HepG2 (cell line): ENCODE data around the gene ELAPOR1. TPM values are rescaled to one million over a fixed set of nuclear protein-coding genes. Genes with fewer than 3 reads are reported as not detected.

ENCODE experiments used
- HMGXB4 ChIP-seq, 2 experiments: sonication (generic) in 1 of 2; formaldehyde crosslinking in 1 of 2; IDR thresholded peaks; 2 replicates each; pipeline versions ENCODE4 v1.4.0 to v1.6.1; 2018 to 2020; ENCODE audit warnings: missing genetic modification reagents in 2 of 2, borderline replicate concordance in 1 of 2, low read depth in 1 of 2, mild to moderate bottlenecking in 1 of 2, missing biosample characterization in 1 of 2
- HNF1B ChIP-seq: sonication (generic); formaldehyde crosslinking; IDR thresholded peaks from 2 replicates; pipeline ENCODE4 v1.5.1; 2020; ENCODE audit warnings: mild to moderate bottlenecking, moderate library complexity, missing genetic modification reagents
- LRRFIP1 ChIP-seq: sonication (generic); formaldehyde crosslinking; conservative IDR thresholded peaks from 2 replicates; pipeline ENCODE4 v1.4.0; 2020; ENCODE audit warnings: missing genetic modification reagents
- MAFK ChIP-seq, 2 experiments: IDR thresholded peaks in 1 of 2; conservative IDR thresholded peaks in 1 of 2; 2 replicates each; pipeline ENCODE4 v1.6.1; 2011; ENCODE audit warnings: improper control_type of control experiment in 2 of 2, low read length in 2 of 2
- REPIN1 ChIP-seq: sonication (generic); formaldehyde crosslinking; IDR thresholded peaks from 2 replicates; pipeline ENCODE4 v1.8.0; 2022; ENCODE audit warnings: missing genetic modification reagents, low read depth, mild to moderate bottlenecking, borderline replicate concordance
- RNF219 ChIP-seq: sonication (generic); formaldehyde crosslinking; IDR thresholded peaks from 2 replicates; pipeline ENCODE4 v1.5.0; 2020; ENCODE audit warnings: mild to moderate bottlenecking, missing genetic modification reagents
- TARDBP ChIP-seq: sonication (generic); formaldehyde crosslinking; IDR thresholded peaks from 2 replicates; pipeline ENCODE4 v1.8.0; 2022; ENCODE audit warnings: mild to moderate bottlenecking, missing genetic modification reagents
- TBX3 ChIP-seq: fragments of 450-650 bp; IDR thresholded peaks from 2 replicates; pipeline ENCODE4 v1.6.1; 2017; ENCODE audit warnings: antibody characterized with exemption, mild to moderate bottlenecking, inconsistent platforms, borderline replicate concordance
- ZGPAT ChIP-seq: IDR thresholded peaks from 2 replicates; pipeline ENCODE4 v1.6.1; 2016; ENCODE audit warnings: mild to moderate bottlenecking
- ZNF616 ChIP-seq: sonication (generic); formaldehyde crosslinking; IDR thresholded peaks from 2 replicates; pipeline ENCODE4 v1.5.0; 2020; ENCODE audit warnings: low read depth, mild to moderate bottlenecking, missing genetic modification reagents
- ZNF670 ChIP-seq: sonication (generic); formaldehyde crosslinking; IDR thresholded peaks from 2 replicates; pipeline ENCODE4 v1.8.0; 2022; ENCODE audit warnings: mild to moderate bottlenecking, missing genetic modification reagents, borderline replicate concordance
- ZNF724P ChIP-seq: sonication (generic); formaldehyde crosslinking; IDR thresholded peaks from 2 replicates; pipeline ENCODE4 v1.8.0; 2022; ENCODE audit warnings: missing genetic modification reagents, borderline replicate concordance
- ZNF761 ChIP-seq: sonication (generic); formaldehyde crosslinking; conservative IDR thresholded peaks from 2 replicates; pipeline ENCODE4 v1.4.0; 2020; ENCODE audit warnings: mild to moderate bottlenecking, missing genetic modification reagents
- ZNF775 ChIP-seq: sonication (generic); formaldehyde crosslinking; IDR thresholded peaks from 2 replicates; pipeline ENCODE4 v1.4.0; 2020; ENCODE audit warnings: missing genetic modification reagents, mild to moderate bottlenecking, moderate library complexity, borderline replicate concordance
- ZSCAN30 ChIP-seq: sonication (generic); formaldehyde crosslinking; IDR thresholded peaks from 2 replicates; pipeline ENCODE4 v1.5.0; 2020; ENCODE audit warnings: mild to moderate bottlenecking, missing genetic modification reagents
- polyA plus RNA-seq, 8 experiments: library from polyadenylated mRNA; depleted of rRNA in 3 of 8; stranded (reverse) in 7 of 8; unstranded in 1 of 8; fragments of >200 nt; fragmentation: Illumina TruSeq in 4 of 8; extraction: Trizol in 4 of 8; gene quantifications; 2 replicates each; pipeline versions ENCODE4 v1.2.1 to v1.2.3, GENCODE V29; 2011 to 2016; ENCODE audit warnings: low read depth in 4 of 8, missing spikeins in 1 of 8, mixed read lengths in 1 of 8; ENCODE audit not compliant: insufficient read depth in 1 of 8
- total RNA-seq, 5 experiments: library from RNA; depleted of rRNA; stranded (reverse); fragments of >200 nt; fragmentation: Illumina TruSeq; extraction: Trizol; gene quantifications; 2 replicates each; pipeline ENCODE4 v1.2.3, GENCODE V29; 2016; ENCODE audit warnings: low read depth in 1 of 5

ELAPOR1 gene
- total and polyA plus RNA-seq, 2 of the 13 experiments (the other 11 are each of a cell fraction or from before 2014, with no cell fraction given) = 0.13 to 0.20 TPM

GRCh38 chr1:109090196-109091077 lies 23.5 kb upstream of the ELAPOR1 start, which contains the start of gene TMEM167B (continued):
- peak; percentile 95 to 98 for TF ChIP-seq HMGXB4 (CRISPR knock-in tag; IDR thresholded peaks at IDR 0.05; ENCODE audit: borderline replicate concordance in 1 of 2, low read depth in 1 of 2)
- TF ChIP-seq TARDBP (CRISPR knock-in tag) = peak; percentile 92
- TF ChIP-seq ZNF670 (CRISPR knock-in tag) = 0 out of 2 replicates have a peak, but pooled peaks have one; percentile 17
- TF ChIP-seq ZNF616 (CRISPR knock-in tag) = no peak
- TF ChIP-seq ZNF724P (CRISPR knock-in tag) = no peak
- peak; percentile 61; the same call in 1 of the 2 replicates for TF ChIP-seq ZNF775 (CRISPR knock-in tag)
- peak; percentile 72; the same call in 1 of the 2 replicates for TF ChIP-seq ZNF761 (CRISPR knock-in tag)
- peak; percentile 81 for TF ChIP-seq ZSCAN30 (CRISPR knock-in tag)
- TF ChIP-seq REPIN1 (CRISPR knock-in tag) = peak; percentile 83
- TF ChIP-seq RNF219 (CRISPR knock-in tag) = peak; percentile 88; the same call in 1 of the 2 replicates
- peak; percentile 65; the same call in 1 of the 2 replicates for TF ChIP-seq TBX3
- peak; percentile 24 to 63; a peak in 2 of 4 replicates for TF ChIP-seq MAFK (conservative IDR thresholded peaks at IDR 0.05 in 1 of 2, IDR thresholded peaks at IDR 0.05 in 1 of 2; ENCODE audit: low read length in 2 of 2)
- peak; percentile 84 for TF ChIP-seq ZGPAT (CRISPR knock-in tag)
- peak; percentile 82 for TF ChIP-seq HNF1B (CRISPR knock-in tag)
- peak; percentile 51; the same call in 1 of the 2 replicates for TF ChIP-seq LRRFIP1 (CRISPR knock-in tag)
